Posterior vena cava (tissue), 2 donors: Measurements from ENCODE around the gene CTDP1. TPM values are rescaled to one million over a fixed set of nuclear protein-coding genes. Genes with fewer than 3 reads are reported as not detected.

Source experiments
- DNase-seq: peaks from one replicate; pipeline ENCODE4 v3.0.0-alpha.2; 2020; ENCODE audit warnings: low spot score
- intact Hi-C, 2 donors: fragments of 100-400 bp; cut with DNase I; formaldehyde crosslinking; loops; one replicate each; pipeline versions ENCODE4 v1.14.1 to v1.14.2; 2022 to 2023
- total RNA-seq, 2 donors: library from RNA; stranded (reverse); fragmentation: NEBNext Ultra II Directional; extraction: Animal tissue kit (Norgen Biotek cat#: 25700); gene quantifications; one replicate each; pipeline ENCODE4 v1.2.1, GENCODE V29; 2021
- donor health status: DM: yes; HTN: yes; CAD: no.
- donor health status: DM: yes; HTN: yes; CAD: no.

Gene CTDP1
- total RNA-seq, 2 donors from 2014 or later, result 13.8 to 15.4 TPM

DNA sequence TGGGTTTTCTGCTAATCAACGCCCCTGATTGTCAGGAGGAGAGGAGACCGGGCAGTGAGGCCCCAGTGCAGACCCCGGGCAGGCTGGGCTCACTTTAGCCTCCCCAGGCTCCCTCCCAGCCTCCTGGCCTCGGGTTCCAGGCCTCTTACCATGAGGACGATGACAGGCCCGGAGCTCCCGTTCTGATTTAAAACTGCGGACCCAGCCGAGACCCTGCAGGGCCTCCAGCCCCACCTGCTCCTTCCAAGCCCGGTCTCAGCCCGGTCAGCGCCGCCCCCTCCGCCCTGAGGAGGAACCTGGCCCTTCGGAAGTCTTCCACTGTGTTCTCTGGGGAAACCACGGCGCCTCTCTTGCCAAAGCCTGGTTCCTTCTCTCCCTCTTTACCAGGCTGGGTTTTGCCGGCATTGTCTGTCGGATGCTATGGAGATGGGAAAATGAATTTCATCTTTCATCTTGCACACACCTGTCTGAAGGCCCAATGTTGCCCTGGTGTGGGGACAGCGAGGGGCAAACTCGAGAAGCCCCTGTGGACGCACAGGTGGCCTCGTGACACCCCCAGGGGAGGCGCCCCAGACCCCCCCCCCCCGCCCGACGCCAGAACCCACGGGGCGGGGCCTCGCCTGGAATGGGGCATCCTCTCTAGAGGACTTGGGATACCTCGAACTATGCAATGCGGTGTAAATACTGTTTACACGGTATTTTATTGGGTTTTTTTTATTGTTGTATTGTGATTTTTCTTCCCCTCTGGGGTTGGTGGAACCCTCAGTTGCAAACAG lies 37.7 kb upstream of the CTDP1 start:
- intact Hi-C loops, result loop anchor here (5.0 to 10.0 kb wide), 2 partner anchors 110 to 117 kb away; no protein-coding TSS in a partner anchor
- DNase-seq, result no peak

DNA sequence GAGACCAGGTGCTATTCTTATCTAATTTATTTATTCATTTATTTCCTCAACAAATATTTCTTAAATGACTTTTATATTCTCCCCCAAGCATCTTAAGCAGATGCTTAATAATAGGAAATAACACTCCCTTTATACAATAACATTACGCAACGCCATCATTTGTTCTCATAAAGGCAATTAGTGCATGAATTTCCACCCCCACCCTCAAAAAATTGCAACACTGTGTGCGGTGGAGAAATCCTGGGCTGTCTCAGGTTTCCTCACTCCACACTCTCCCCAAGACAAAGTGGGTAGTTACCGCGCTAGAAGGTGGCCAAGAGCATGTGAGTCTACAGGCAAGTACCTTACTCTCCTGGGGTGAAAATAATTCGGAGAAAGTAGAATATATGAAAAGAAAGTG lies 37.0 kb upstream of the CTDP1 start:
- intact Hi-C loops, result loop anchor here (5.0 to 10.0 kb wide), 2 partner anchors 110 to 118 kb away; no protein-coding TSS in a partner anchor
- no peak for DNase-seq

DNA sequence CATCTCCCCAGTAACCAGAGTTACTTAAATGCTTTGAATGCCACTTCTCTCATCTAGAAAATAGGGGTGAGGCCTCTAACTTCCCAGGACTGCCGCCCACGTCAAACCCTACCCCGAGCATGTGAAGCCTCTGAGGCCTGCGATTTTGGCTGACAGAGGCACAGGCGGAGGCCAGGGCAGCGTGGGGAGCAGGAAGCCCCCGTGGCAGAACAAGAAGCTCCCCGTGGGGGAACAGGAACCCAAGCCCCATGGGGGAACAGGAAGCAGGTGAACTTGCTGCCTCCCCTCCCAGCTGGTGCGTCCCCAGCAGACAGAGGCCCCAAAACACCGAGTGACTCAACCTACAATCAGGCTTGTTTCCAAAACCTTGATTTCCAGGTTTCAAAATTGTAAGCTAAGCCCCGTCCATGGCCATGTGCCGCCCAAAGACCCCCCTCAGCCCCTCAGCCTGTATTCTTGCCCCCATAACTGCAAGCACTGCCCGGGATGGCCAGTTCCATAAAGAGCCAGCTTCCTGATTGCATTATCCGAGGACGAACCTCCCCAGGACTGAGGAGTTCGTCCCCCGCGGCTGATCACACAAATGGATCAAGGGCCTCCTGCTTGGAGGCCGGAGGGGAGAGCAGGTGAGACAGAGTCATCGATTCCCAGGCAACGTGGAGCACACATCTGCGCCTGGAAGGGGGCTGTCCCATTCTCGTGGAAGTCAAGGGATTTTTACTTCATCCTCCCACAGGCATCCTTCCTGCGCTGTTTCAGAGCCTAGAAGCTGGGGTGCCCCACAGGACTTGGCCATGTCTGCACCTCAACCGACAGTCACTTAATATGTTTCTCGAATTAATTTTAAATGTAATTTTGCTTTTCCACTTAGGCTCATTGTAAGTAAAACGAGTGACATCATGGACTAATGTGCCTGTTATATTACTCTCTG lies 36.3 kb upstream of the CTDP1 start:
- intact Hi-C loops, result loop anchor here (5.0 to 10.0 kb wide), 2 partner anchors 111 to 119 kb away; no protein-coding TSS in a partner anchor
- no peak for DNase-seq

DNA sequence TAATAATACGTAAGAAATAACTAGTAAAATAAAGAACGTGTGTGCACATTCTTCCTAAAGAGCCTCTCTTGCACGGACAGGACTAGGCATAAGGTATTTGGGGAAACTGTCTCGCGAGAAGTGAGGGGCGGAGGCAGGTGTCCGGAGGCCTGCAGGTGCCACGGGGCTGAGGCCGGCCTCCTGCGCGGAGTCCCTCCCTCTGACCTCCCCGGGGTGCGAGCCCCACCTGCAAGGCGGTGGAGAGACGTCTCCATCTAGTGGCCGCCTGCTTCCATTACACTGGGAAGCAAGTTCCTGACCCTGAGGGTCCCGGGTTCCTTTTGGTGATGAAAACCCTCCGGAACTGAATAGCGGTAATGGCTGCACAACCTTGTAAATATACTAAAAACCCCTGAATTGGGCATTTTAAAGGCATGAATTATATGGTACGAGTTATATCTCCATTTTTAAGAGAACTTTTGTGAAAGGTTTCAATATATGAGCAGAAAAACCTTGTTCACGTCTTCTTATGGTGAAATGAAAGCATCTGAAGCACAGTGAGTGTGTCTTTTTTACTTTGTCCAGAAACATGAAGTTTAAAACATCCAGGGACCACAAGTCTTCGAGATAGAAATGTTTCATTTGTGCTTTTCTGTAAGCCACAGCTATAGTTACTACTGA lies 35.5 kb upstream of the CTDP1 start:
- DNase-seq, result no peak
- intact Hi-C loops, result loop anchor here (2.0 to 10.0 kb wide), 3 partner anchors 112 to 263 kb away; no protein-coding TSS in a partner anchor

DNA sequence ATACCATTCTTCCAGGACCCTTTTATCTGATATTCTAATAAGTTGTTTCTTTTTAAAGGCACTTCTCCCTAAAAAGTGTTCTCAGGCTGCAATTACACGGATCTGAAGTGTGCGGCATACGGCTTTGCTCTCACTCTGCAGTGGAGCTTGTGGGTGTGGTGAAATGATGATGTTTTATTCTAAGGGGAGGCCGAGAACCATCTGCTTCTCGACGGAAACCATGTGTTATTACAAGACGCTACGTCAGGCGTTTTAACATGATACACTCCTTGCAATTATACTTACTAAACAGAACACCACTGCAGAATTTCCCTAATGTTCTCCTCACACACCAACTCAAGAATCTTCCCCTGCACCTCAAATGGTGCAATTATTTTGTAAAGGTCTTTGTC lies 34.9 kb upstream of the CTDP1 start:
- no peak for DNase-seq
- intact Hi-C loops, result loop anchor here (2.0 to 10.0 kb wide), 3 partner anchors 112 to 264 kb away; no protein-coding TSS in a partner anchor

DNA sequence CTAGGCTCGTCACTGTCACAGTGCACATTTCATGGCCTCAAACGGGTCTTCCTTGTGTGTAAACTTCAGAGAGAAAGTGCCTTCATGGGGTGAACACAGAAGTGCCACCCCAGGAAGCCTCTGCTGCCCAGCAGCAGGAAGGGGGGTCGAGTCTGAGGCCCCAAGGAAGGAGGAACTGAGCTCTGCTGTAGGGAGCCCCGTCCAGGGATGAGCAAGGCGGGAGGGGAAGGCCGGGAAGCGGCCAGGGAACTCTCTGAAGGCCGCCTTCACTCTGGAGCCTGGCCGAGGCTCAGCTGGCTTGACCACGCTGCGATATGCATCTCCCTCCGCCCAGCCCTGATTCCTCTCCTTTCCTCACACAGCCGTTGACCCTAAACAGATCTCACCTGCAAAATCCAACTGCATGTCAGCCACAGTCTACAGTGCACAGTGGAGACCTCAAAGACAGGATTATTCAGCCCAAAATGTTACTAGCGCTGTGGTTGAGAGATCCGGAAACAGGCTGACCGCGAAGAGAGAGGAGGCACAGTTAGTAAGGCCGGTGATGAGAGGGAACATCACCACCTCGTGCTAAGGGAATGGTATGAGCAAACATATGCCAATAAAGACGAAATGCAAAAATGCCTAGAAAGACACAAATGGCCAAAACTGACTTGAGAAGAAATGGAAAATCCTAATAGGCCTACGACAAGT lies 34.2 kb upstream of the CTDP1 start:
- intact Hi-C loops, result loop anchor here (2.0 to 10.0 kb wide), 2 partner anchors 121 to 265 kb away; no protein-coding TSS in a partner anchor

DNA sequence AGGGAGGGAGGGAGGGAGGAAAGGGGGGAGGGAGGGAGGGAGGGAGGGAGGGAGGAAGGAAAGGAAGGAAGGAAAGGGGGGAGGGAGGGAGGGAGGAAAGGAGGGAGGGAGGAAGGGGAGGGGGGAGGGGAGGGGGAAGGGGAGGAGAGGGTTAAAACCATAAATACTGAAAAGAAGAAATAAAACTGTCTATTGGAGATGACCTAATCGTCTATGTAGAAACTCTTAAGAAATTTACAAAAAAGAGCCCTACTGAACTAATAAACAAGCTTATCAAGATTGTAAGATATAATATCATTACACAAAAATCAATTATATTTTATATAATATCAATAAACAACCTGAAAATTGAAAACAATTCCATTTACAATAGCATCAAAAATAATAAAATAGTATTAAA lies 32.3 kb upstream of the CTDP1 start:
- intact Hi-C loops, result loop anchor here in 1 of 2 donors (10.0 kb wide), 1 partner anchor 123 kb away; no protein-coding TSS in a partner anchor
- DNase-seq, result no peak

More for the DNA sequence above, 34.2 kb upstream of the CTDP1 start:
- no peak for DNase-seq

DNA sequence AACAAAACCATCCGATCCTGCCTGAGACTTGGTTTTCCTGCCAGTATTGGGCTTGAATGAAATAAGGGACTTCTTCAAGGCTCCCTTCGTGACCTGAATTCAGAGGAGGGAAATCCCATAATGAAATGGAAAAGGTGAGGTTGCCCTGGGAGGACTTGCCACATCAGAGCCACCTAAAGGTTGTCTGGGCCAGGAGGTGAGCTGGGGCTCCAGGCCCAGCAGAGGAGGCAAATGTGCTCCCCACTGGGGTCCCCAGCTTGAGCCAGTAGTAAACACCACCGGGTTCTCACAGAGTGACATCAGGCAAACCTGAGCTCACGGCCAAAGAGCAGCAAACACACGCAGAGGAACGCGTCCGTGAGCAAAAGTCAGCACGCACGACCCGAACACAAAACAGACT lies 28.6 kb upstream of the CTDP1 start:
- no peak for DNase-seq
- intact Hi-C loops, result no loop called here

DNA sequence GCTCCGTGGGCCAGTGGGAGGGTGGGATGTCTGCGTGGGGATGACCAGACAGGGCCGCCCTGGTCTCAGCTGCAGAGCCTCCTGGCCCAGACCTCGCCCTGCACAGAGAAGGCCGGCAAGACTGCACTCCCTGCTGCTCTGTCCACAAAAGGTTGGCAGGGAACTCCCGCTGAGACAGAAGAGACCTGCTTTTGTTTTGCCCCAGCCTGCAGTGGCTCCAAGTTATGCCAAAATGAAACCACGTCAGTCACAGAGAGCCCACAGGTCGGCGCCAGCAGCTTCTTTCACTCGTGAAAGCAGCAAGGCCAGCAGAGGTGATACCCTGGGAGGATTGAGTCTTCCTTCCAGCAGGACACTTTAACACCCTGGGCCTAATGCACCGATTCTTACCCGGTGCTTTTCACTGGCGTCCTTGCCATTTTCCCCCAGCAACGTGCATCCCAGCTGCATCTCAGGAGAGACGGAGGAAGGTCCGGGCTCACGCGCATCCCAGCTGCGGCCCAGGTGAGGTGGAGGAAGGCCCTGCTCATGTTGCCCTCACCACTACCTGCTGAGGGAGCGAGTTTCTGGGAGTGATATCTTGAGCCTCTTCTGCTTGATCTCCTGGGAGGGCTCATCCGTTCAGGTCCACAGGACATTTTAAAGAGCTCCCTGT lies 22.1 kb upstream of the CTDP1 start:
- intact Hi-C loops, result loop anchor here in 1 of 2 donors (5.0 kb wide), 2 partner anchors 1100 to 1695 kb away; no protein-coding TSS in a partner anchor
- DNase-seq, result no peak

DNA sequence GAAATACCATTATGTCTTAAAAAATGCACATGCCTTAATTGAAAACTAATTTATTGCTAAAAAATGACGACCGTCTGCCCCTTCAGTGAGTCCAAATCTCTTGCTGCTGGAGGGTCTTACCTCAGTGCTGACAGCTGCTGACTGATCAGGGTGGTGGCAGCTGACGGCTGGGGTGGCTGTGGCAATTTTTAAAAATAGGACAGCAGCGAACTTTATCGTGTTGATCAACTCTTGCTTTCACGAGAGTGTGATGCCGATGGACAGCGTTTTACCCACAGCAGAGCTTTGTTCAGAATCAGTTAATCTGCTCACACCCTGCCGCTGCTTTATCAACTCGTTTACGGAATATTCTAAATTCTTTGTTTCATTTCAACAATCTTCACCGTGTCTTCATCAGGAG lies 21.2 kb upstream of the CTDP1 start:
- DNase-seq, result no peak
- intact Hi-C loops, result loop anchor here in 1 of 2 donors (5.0 kb wide), 2 partner anchors 1101 to 1696 kb away; no protein-coding TSS in a partner anchor

DNA sequence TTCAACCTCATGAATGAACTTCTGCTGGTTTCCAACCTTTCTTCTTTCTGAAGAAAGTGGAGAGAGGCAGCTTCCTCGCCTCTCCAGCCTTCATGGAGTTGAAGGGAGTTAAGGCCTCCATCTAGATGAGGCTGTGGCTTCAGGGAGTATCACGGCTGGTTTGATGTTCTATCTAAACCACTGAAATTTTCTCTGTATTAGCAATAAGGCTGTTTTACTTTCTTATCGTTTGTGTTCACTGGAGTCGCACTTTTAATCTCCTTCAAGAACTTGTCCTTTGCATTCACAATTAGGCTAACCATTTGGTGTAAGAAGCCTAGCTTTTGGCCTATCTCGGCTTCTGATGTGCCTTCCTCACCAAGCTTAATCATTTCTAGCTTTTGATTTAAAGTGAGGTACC lies 19.9 kb upstream of the CTDP1 start:
- no peak for DNase-seq

DNA sequence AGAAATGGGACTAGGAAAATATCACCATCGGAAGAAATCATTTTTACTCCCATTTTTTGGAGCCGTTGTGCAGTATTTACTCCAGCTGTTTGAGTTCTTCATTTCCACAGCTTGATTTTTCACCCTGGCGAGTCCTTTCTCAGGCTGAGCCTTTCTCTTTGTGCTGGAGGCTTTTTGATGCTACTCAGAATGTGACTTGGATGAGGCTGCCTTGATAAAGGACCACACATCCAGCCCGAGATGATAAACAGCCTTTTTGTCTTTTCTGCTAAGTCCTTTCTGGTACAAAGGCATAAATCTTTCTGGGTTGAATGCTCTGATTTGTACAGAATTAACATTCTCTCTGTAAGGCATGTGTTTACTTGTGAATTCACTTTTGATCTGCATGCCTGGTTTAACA lies 17.6 kb upstream of the CTDP1 start:
- intact Hi-C loops, result no loop called here
- DNase-seq, result no peak

More for the DNA sequence above, 19.9 kb upstream of the CTDP1 start:
- intact Hi-C loops, result loop anchor here in 1 of 2 donors (5.0 kb wide), 2 partner anchors 1102 to 1697 kb away; no protein-coding TSS in a partner anchor

DNA sequence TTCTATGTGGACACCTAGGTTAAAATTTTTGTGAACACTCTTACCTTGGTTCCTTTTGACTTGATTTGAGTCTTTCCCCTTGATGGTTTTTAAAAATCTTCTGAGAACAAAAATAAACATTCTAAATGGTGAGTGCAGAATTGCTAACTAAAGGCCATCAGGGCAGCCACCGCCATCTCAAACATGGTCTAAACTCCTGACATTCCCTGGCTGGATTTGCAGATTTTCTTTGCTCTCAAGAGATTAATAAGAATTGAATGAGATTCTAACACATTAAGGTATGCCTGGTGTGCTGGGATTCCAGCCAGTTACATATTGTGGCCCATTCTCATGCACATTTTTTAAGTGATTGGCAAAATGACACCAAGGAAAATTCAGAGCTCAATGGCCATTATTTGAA lies 17.2 kb upstream of the CTDP1 start:
- intact Hi-C loops, result no loop called here

DNA sequence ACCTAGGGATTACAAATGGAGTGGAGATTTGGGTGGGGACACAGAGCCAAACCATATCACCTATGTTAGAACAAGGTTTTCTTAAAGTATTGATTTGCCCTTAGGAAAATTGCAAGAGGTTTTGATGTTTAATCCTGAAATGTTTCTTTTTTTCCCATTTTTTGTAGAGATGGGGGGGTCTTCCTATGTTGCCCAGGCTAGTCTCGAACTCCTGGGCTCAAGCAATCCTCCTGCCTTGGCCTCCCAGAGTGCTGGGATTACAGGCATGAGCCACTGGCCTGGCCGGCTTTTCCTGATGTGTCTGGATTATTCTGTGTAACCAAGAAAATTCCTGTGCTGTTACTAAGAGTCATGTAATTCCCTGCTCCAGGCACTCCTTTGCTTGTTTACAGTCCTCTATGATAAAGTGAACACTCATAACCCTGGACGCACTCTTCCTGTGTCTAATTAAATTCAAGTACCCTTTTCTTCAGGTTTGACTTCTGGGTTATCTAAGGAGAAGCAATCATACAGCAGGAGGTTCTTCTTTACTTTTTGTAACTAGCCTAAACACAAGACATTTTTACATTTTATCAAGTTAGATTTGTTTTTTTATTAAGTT lies 15.0 kb upstream of the CTDP1 start:
- intact Hi-C loops, result no loop called here
- no peak for DNase-seq

More for the DNA sequence above, 17.2 kb upstream of the CTDP1 start:
- DNase-seq, result no peak

DNA sequence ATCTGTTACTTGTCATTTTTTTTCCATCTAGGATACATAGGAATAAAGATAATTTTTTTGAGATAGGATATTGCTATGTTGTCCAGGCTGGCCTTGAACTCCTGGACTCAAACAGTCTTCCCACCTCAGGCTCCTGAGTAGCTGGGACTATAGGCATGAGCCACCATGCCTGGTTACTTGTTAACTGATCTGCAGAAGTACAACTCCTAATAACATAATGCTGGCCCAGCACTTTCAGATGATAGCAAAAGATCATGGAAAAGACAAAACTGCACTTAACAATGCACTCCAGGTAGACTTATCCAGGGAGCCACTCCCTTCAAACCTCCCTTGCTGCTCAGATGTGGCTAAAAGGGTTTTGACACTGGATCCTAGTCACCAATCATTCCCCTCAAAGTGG lies 11.4 kb upstream of the CTDP1 start:
- intact Hi-C loops, result no loop called here
- no peak for DNase-seq

DNA sequence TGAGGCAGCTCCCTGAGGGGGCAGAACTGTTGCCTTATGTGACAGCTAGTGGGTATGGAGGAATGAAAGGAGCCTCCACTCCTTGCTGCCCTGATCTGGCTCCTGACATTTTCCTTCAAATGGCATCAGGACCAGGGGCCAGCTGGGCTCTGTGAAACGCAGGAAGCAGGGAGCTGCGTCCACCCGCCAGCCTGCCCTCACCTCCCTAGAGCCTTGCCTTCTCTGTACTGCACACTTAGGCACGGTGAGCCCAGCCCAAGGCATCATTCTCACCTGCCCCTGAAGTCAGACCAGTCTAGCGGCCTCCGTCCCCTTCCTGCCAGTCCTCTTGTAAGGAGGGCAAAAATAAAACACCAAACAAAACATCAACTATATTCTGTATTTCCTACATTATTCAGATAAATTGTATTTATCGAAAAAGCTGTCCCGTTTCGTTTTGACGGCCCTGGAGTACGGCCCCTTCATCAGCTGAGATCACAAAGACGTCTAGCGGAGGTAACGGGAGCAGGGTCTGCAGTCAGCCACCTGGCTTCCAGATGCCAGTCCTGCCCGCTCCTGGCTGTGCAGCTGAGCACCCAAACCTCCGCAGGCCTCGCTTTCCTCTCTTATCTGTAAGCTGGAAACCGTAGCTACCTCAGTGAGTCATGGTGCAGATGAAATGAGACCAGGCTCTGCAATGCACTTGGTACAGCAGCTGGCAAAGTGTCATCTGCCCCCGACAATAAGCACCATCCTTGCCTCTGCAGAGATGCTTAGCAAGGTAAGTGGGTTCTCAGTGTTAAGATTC lies 6.9 kb upstream of the CTDP1 start:
- intact Hi-C loops, result no loop called here
- no peak for DNase-seq

DNA sequence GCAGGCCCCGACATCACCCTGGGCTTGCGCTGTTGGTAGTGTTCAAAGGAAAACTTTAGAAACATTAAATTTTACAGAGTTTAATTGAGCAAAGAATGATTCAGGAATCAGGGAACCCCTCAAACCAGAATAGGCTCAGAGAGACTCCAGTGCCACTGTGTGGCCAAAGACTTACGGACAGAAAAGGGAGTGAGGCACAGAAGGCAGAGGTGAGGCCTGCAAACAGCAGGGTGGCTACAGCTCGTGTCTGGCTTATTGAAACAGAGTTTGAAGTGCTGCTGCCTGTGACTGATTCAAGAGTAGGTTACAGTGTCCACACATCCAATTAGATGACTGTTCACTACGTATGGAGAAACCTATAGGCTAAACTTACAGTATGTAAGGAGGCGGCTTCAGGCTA lies 2.4 kb upstream of the CTDP1 start:
- DNase-seq, result no peak
- intact Hi-C loops, result no loop called here
